Activated CD8-positive, alpha-beta T cell treated with anti-CD3 and anti-CD28 coated beads for 36 hours (primary cell): ENCODE data around the gene NEUROD2. TPM values are rescaled to one million over a fixed set of nuclear protein-coding genes. Genes with fewer than 3 reads are reported as not detected.

Experiments
- ATAC-seq: fragments of 200-7000 bp; cut with Tn5 transposase; one replicate; pipeline ENCODE4 v1.10.0; 2021; ENCODE audit warnings: mild to moderate bottlenecking, moderate library complexity
- CTCF ChIA-PET: fragments of 350-600 bp; sonication (Branson Sonifier 250); formaldehyde crosslinking; loops from one replicate; lab custom pipeline; 2021; ENCODE audit warnings: antibody characterized with exemption; lab: Charles Lee
- POLR2A ChIA-PET: fragments of 350-600 bp; sonication (Branson Sonifier 250); formaldehyde crosslinking; loops from one replicate; lab custom pipeline; 2021; ENCODE audit warnings: antibody characterized with exemption; lab: Charles Lee
- DNase-seq: peaks from one replicate; pipeline ENCODE4 v3.0.0-alpha.2; 2020
- H3K27ac Mint-ChIP-seq: one replicate; pipeline ENCODE4 v1.8.0; 2021; ENCODE audit warnings: mild to moderate bottlenecking, mixed read lengths
- H3K27me3 Mint-ChIP-seq: one replicate; pipeline ENCODE4 v1.8.0; 2021; ENCODE audit warnings: mixed read lengths
- H3K36me3 Mint-ChIP-seq: one replicate; pipeline ENCODE4 v1.8.0; 2021; ENCODE audit warnings: low read depth, mixed read lengths
- H3K4me1 Mint-ChIP-seq: one replicate; pipeline ENCODE4 v1.8.0; 2021; ENCODE audit warnings: low read depth, mixed read lengths
- H3K4me3 Mint-ChIP-seq: one replicate; pipeline ENCODE4 v1.8.0; 2021; ENCODE audit warnings: mild to moderate bottlenecking, moderate library complexity, mixed read lengths
- H3K9me3 Mint-ChIP-seq: one replicate; pipeline ENCODE4 v1.8.0; 2021; ENCODE audit warnings: mixed read lengths
- CTCF ChIP-seq: fragments of 200-600 bp; IDR thresholded peaks from one replicate; pipeline ENCODE4 v1.8.0; 2022; ENCODE audit warnings: antibody characterized with exemption, mild to moderate bottlenecking
- intact Hi-C: fragments of 100-400 bp; cut with micrococcal nuclease; formaldehyde crosslinking; loops from one replicate; pipeline ENCODE4 v1.10.0; 2022
- total RNA-seq, 2 experiments: library from RNA; stranded (reverse); gene quantifications; one replicate each; pipeline ENCODE4 v1.2.3, GENCODE V29; 2021

NEUROD2 gene
- total RNA-seq, 2 experiments from 2014 or later: not detected

- POLR2A ChIA-PET: interaction anchor here (1.4 kb wide), 1 partner anchor 9 kb away, joined by 3 read pairs; no protein-coding TSS in a partner anchor
- intact Hi-C loops: no loop called here
- CTCF ChIA-PET: interaction anchor here (1.0 to 4.5 kb wide), 4 partner anchors 8 to 40 kb away, joined by 3 to 33 read pairs (median 4); no protein-coding TSS in a partner anchor
- no peaks in the 10 kb centered on the region for H3K9me3 Mint-ChIP-seq
- H3K4me3 Mint-ChIP-seq: no peak overlapping the region
- DNase-seq: no peak
- no peak overlapping the region for H3K27ac Mint-ChIP-seq
- no peaks in the 10 kb centered on the region for H3K4me1 Mint-ChIP-seq
- peaks cover 13% of the 10 kb centered on the region for H3K27me3 Mint-ChIP-seq
- no peak for ATAC-seq
- TF ChIP-seq CTCF: no peak
- H3K36me3 Mint-ChIP-seq: no peaks in the 10 kb centered on the region
Measured at GRCh38 chr17:39614545-39615157, 6.9 kb upstream of the NEUROD2 start.

GRCh38 chr17:39612935-39613464 lies 5.3 kb upstream of the NEUROD2 start:
- Mint-ChIP-seq H3K4me1 (no peaks in the 10 kb centered on the region), H3K4me3 (no peak overlapping the region), H3K36me3 (no peaks in the 10 kb centered on the region), H3K27ac (no peak overlapping the region), H3K27me3 (peaks cover 26% of the 10 kb centered on the region), H3K9me3 (no peaks in the 10 kb centered on the region)
- ChIA-PET POLR2A (no interaction called here), CTCF (interaction anchor here (1.1 to 4.5 kb wide), 2 partner anchors 10 to 41 kb away, joined by 3 to 33 read pairs; no protein-coding TSS in a partner anchor)
- TF ChIP-seq CTCF: no peak
- DNase-seq (no peak), ATAC-seq (no peak)
- intact Hi-C loops: no loop called here

- ATAC-seq (no peak), DNase-seq (no peak)
- H3K36me3 Mint-ChIP-seq: no peaks in the 10 kb centered on the region
- POLR2A ChIA-PET: no interaction called here
- H3K27me3 Mint-ChIP-seq: peaks cover 27% of the 10 kb centered on the region
- no peak overlapping the region for H3K27ac Mint-ChIP-seq
- H3K9me3 Mint-ChIP-seq: no peaks in the 10 kb centered on the region
- intact Hi-C loops: no loop called here
- H3K4me3 Mint-ChIP-seq: no peak overlapping the region
- no peak for TF ChIP-seq CTCF
- H3K4me1 Mint-ChIP-seq: peaks cover under 1% of the 10 kb centered on the region
- CTCF ChIA-PET: interaction anchor here (1.1 to 4.5 kb wide), 2 partner anchors 10 to 41 kb away, joined by 3 to 33 read pairs; no protein-coding TSS in a partner anchor
Measured at GRCh38 chr17:39612291-39612894, 4.7 kb upstream of the NEUROD2 start.

- TF ChIP-seq CTCF: no peak
- intact Hi-C loops: no loop called here
- no peak overlapping the region for H3K4me3 Mint-ChIP-seq
- peaks cover 32% of the 10 kb centered on the region for H3K27me3 Mint-ChIP-seq
- ATAC-seq (no peak), DNase-seq (no peak)
- POLR2A ChIA-PET: no interaction called here
- H3K9me3 Mint-ChIP-seq: no peaks in the 10 kb centered on the region
- H3K36me3 Mint-ChIP-seq: no peaks in the 10 kb centered on the region
- H3K27ac Mint-ChIP-seq: no peak overlapping the region
- peaks cover 5% of the 10 kb centered on the region for H3K4me1 Mint-ChIP-seq
- CTCF ChIA-PET: interaction anchor here (4.5 kb wide), 1 partner anchor 11 kb away, joined by 33 read pairs; no protein-coding TSS in a partner anchor
Measured at GRCh38 chr17:39611401-39612112, 3.8 kb upstream of the NEUROD2 start.
